ENCODE measurements around the gene HIVEP3.
A peak's percentile ranks its signal among the peaks of the same experiment; 100 is the strongest.

The HIVEP3 gene

GRCh38 chr1:41918450-41919043 is at the start of gene HIVEP3:
TSS of gene HIVEP3 (minus strand) at chr1:41918922.
- peak; percentile 65 for DNase-seq
- Histone ChIP-seq H3K36me3 (ENCODE audit: insufficient read depth, low read length) (peaks cover 15% of the 10 kb centered on the region), H3K79me2 (ENCODE audit: insufficient read depth, low read length) (peaks cover 84% of the 10 kb centered on the region), H3K27ac (ENCODE audit: low read length) (peak within 1 kb of the TSS; percentile 98), H2AFZ (ENCODE audit: low read depth, low read length) (peak within 1 kb of the TSS; percentile 65), H3K9me3 (ENCODE audit: insufficient read depth, low read length, severe bottlenecking) (no peaks in the 10 kb centered on the region), H4K20me1 (ENCODE audit: insufficient read depth, low read length) (peaks cover 12% of the 10 kb centered on the region; the same call in 1 of the 2 replicates), H3K4me3 (ENCODE audit: low read depth in 1 of 2, low read length in 2 of 2) (peak within 1 kb of the TSS; percentile 64 to 76), H3K27me3 (ENCODE audit: insufficient read depth, low read length, poor library complexity) (no peaks in the 10 kb centered on the region), H3K4me1 (ENCODE audit: insufficient read depth, low read length) (peaks cover 54% of the 10 kb centered on the region), H3K9ac (ENCODE audit: low read depth, low read length) (peak within 1 kb of the TSS; percentile 85), H3K4me2 (ENCODE audit: insufficient read depth, low read length) (peak within 1 kb of the TSS; percentile 98)
- TF ChIP-seq CTCF (IDR thresholded peaks at IDR 0.05; ENCODE audit: borderline replicate concordance, extremely low read depth, low read length, poor library complexity, severe bottlenecking) (peak; percentile 44), EZH2 (IDR thresholded peaks at IDR 0.05; ENCODE audit: borderline replicate concordance, low read depth, low read length, severe bottlenecking) (no peak)
- peak; percentile 20 for ATAC-seq (ENCODE audit: insufficient read depth, low read depth)

GRCh38 chr1:41964400-41964799 is 45.7 kb upstream of the HIVEP3 start:
- Histone ChIP-seq H4K20me1 (ENCODE audit: insufficient read depth, low read length) (no peaks in the 10 kb centered on the region), H3K9ac (ENCODE audit: low read depth, low read length) (no peak overlapping the region), H3K79me2 (ENCODE audit: insufficient read depth, low read length) (peaks cover 57% of the 10 kb centered on the region), H3K4me1 (ENCODE audit: insufficient read depth, low read length) (no peaks in the 10 kb centered on the region), H2AFZ (ENCODE audit: low read depth, low read length) (no peak overlapping the region), H3K9me3 (ENCODE audit: insufficient read depth, low read length, severe bottlenecking) (no peaks in the 10 kb centered on the region), H3K4me2 (ENCODE audit: insufficient read depth, low read length) (no peak overlapping the region), H3K4me3 (ENCODE audit: low read depth in 1 of 2, low read length in 2 of 2) (no peak overlapping the region), H3K27ac (ENCODE audit: low read length) (0 out of 2 replicates have a peak overlapping the region, but pooled peaks have one; percentile 9), H3K36me3 (ENCODE audit: insufficient read depth, low read length) (0 out of 2 replicates have a peak, but pooled peaks cover 6% of the 10 kb centered on the region), H3K27me3 (ENCODE audit: insufficient read depth, low read length, poor library complexity) (no peaks in the 10 kb centered on the region)
- DNase-seq (no peak), ATAC-seq (ENCODE audit: insufficient read depth, low read depth) (no peak)
- TF ChIP-seq EZH2 (IDR thresholded peaks at IDR 0.05; ENCODE audit: borderline replicate concordance, low read depth, low read length, severe bottlenecking) (no peak), CTCF (IDR thresholded peaks at IDR 0.05; ENCODE audit: borderline replicate concordance, extremely low read depth, low read length, poor library complexity, severe bottlenecking) (no peak)

- no peak overlapping the region for H3K4me2 ChIP-seq (ENCODE audit: insufficient read depth, low read length)
- H3K9ac ChIP-seq (ENCODE audit: low read depth, low read length) = no peak overlapping the region
- peaks cover 65% of the 10 kb centered on the region for H3K79me2 ChIP-seq (ENCODE audit: insufficient read depth, low read length)
- no peaks in the 10 kb centered on the region for H3K9me3 ChIP-seq (ENCODE audit: insufficient read depth, low read length, severe bottlenecking)
- 0 out of 2 replicates have a peak, but pooled peaks cover 6% of the 10 kb centered on the region for H3K36me3 ChIP-seq (ENCODE audit: insufficient read depth, low read length)
- ATAC-seq (ENCODE audit: insufficient read depth, low read depth) (no peak), DNase-seq (no peak)
- no peak overlapping the region for H3K4me3 ChIP-seq (ENCODE audit: low read depth in 1 of 2, low read length in 2 of 2)
- H3K4me1 ChIP-seq (ENCODE audit: insufficient read depth, low read length) = no peaks in the 10 kb centered on the region
- no peaks in the 10 kb centered on the region for H4K20me1 ChIP-seq (ENCODE audit: insufficient read depth, low read length)
- H2AFZ ChIP-seq (ENCODE audit: low read depth, low read length) = no peak overlapping the region
- no peak overlapping the region for H3K27ac ChIP-seq (ENCODE audit: low read length)
- no peak for TF ChIP-seq EZH2 (IDR thresholded peaks at IDR 0.05; ENCODE audit: borderline replicate concordance, low read depth, low read length, severe bottlenecking)
- TF ChIP-seq CTCF (IDR thresholded peaks at IDR 0.05; ENCODE audit: borderline replicate concordance, extremely low read depth, low read length, poor library complexity, severe bottlenecking) = no peak
- no peaks in the 10 kb centered on the region for H3K27me3 ChIP-seq (ENCODE audit: insufficient read depth, low read length, poor library complexity)
These were observed 44.9 kb upstream of the HIVEP3 start for GRCh38 chr1:41963636-41964035.

Measured in DND-41 (cell line).